Karpas-422 (cell line): ENCODE measurements around the gene ECHDC1. TPM values are rescaled to one million over a fixed set of nuclear protein-coding genes. Genes with fewer than 3 reads are reported as not detected.
"Not testable (repeated sequence)": the region's sequence is repeated elsewhere in the genome, so short reads cannot be mapped to it uniquely, and the experiment has no call there.

Experiments used
- DNase-seq: peaks from one replicate; pipeline ENCODE4 v3.0.0-alpha.2; 2015
- H2AFZ ChIP-seq: fragments of 200-600 bp; sonication (generic); 2 replicates; pipeline ENCODE4 v1.6.1; 2014; ENCODE audit warnings: antibody characterized with exemption, low read length, mixed read lengths
- H3K27ac ChIP-seq: fragments of 200-600 bp; sonication (generic); 2 replicates; pipeline ENCODE4 v1.5.1; 2014; ENCODE audit warnings: mild to moderate bottlenecking, low read length, moderate library complexity
- H3K27me3 ChIP-seq: fragments of 200-600 bp; sonication (generic); 2 replicates; pipeline ENCODE4 v1.6.1; 2014; ENCODE audit warnings: low read length, mixed read lengths
- H3K36me3 ChIP-seq: fragments of 200-600 bp; sonication (generic); 2 replicates; pipeline ENCODE4 v1.6.1; 2014; ENCODE audit warnings: low read length, mixed read lengths; ENCODE audit not compliant: insufficient read depth
- H3K4me1 ChIP-seq: fragments of 200-600 bp; sonication (generic); 2 replicates; pipeline ENCODE4 v1.6.1; 2014; ENCODE audit warnings: mild to moderate bottlenecking, low read length, mixed read lengths
- H3K4me2 ChIP-seq: fragments of 200-600 bp; sonication (generic); 2 replicates; pipeline ENCODE4 v1.6.1; 2014; ENCODE audit warnings: low read length, low read depth, mild to moderate bottlenecking; ENCODE audit not compliant: poor library complexity, severe bottlenecking
- H3K4me3 ChIP-seq: fragments of 200-600 bp; sonication (generic); 2 replicates; pipeline ENCODE4 v1.5.1; 2014; ENCODE audit warnings: mild to moderate bottlenecking, antibody characterized with exemption, low read length, mixed read lengths
- H3K79me2 ChIP-seq: fragments of 200-600 bp; sonication (generic); 2 replicates; pipeline ENCODE4 v1.6.1; 2014; ENCODE audit warnings: mild to moderate bottlenecking, low read length, mixed read lengths
- H3K9ac ChIP-seq: fragments of 200-600 bp; sonication (generic); 2 replicates; pipeline ENCODE4 v1.6.0; 2014; ENCODE audit warnings: low read length
- H3K9me2 ChIP-seq: fragments of 200-600 bp; sonication (generic), shearing (Covaris generic); replicated peaks from 2 replicates; pipeline ENCODE4 v1.6.0; 2014; ENCODE audit warnings: mild to moderate bottlenecking, low read length, moderate library complexity; ENCODE audit not compliant: insufficient read depth
- H3K9me3 ChIP-seq: fragments of 300-700, 200-600 bp; sonication (generic); 2 replicates; pipeline ENCODE4 v1.6.1; 2014; ENCODE audit warnings: low read length, mixed read lengths
- H4K20me1 ChIP-seq: fragments of 200-600 bp; sonication (generic); 2 replicates; pipeline ENCODE4 v1.6.1; 2014; ENCODE audit warnings: mild to moderate bottlenecking, antibody characterized with exemption, low read length, low read depth; ENCODE audit not compliant: insufficient read depth
- total RNA-seq: library from RNA; depleted of rRNA; stranded (reverse); fragments of >200 nt; shearing (Covaris generic); gene quantifications from 2 replicates; pipeline ENCODE4 v1.2.3, GENCODE V29; 2014; ENCODE audit warnings: low replicate concordance; rRNA removed

The ECHDC1 gene, protein sequence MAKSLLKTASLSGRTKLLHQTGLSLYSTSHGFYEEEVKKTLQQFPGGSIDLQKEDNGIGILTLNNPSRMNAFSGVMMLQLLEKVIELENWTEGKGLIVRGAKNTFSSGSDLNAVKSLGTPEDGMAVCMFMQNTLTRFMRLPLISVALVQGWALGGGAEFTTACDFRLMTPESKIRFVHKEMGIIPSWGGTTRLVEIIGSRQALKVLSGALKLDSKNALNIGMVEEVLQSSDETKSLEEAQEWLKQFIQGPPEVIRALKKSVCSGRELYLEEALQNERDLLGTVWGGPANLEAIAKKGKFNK
- total RNA-seq: 62.5 and 111 TPM in 2 replicates

DNA sequence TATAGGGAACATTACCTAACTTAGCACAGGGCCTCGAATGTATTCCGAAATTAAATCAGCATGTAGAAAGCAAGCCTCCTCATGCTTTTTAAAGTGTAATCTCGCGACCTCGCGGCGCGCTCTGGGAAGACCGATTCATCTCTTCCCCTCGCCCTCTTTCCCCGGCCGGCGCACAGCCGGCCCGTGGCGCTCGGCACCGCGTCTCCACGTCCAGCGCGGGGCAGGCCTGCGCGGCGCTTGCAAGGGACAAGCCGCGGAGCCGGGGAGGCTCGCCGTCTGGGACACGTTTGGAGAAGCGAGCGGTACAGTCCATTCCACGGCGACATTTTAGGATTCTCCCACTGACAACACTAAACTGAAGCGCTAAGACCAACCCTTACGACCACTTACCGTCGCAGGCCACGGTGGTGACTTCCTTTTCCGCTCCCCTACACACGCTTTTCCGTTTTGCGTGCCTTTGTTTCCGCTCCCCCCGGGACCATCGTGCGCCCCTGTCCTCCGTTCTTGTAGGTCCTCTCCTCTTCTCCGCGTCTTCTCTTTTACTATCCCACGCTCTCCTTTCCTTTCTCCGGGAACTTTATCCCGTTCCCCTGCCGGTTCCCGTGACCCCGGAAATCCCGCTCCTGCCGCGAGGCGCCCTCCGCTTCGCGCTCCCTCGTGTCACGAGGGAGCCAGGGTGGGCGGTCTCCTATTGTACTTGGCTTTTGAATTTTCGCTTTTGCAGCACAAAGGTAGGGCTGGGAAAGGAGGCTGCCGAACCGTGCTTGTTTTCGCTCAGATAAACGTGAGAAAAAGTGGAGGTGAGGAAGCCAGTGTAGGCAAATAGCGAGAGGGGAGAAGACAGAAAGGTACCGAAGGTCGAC is at the start of gene ECHDC1:
Gene ECHDC1 (minus strand): TSS at position 664 of the 863 bp plus-strand sequence. CDS start 12,581 bp downstream, outside the sequence.
- Histone ChIP-seq H3K79me2 (peaks cover 71% of the 10 kb centered on the region), H3K9me2 (no peaks in the 10 kb centered on the region), H3K9me3 (no peaks in the 10 kb centered on the region), H3K4me1 (peaks cover 44% of the 10 kb centered on the region), H2AFZ (peak within 1 kb of the TSS; percentile 97), H3K9ac (peak within 1 kb of the TSS; percentile 94), H3K27ac (peak within 1 kb of the TSS; percentile 57), H4K20me1 (no peaks in the 10 kb centered on the region), H3K4me3 (peak within 1 kb of the TSS; percentile 98), H3K27me3 (no peaks in the 10 kb centered on the region), H3K4me2 (peak within 1 kb of the TSS; percentile 78), H3K36me3 (peaks cover 18% of the 10 kb centered on the region)
- DNase-seq: peak; percentile 92

GRCh38 chr6:127392301-127392700 is 48.9 kb upstream of the ECHDC1 start:
- no peak overlapping the region for H3K4me3 ChIP-seq
- H3K4me1 ChIP-seq: no peaks in the 10 kb centered on the region
- H3K27me3 ChIP-seq: no peaks in the 10 kb centered on the region
- H4K20me1 ChIP-seq: no peaks in the 10 kb centered on the region
- no peak overlapping the region for H3K27ac ChIP-seq
- no peaks in the 10 kb centered on the region for H3K9me2 ChIP-seq
- H3K79me2 ChIP-seq: no peaks in the 10 kb centered on the region
- H3K9me3 ChIP-seq: no peaks in the 10 kb centered on the region
- H3K4me2 ChIP-seq: no peak overlapping the region
- H3K36me3 ChIP-seq: no peaks in the 10 kb centered on the region
- no peak overlapping the region for H3K9ac ChIP-seq
- DNase-seq: no peak
- no peak overlapping the region for H2AFZ ChIP-seq

DNA sequence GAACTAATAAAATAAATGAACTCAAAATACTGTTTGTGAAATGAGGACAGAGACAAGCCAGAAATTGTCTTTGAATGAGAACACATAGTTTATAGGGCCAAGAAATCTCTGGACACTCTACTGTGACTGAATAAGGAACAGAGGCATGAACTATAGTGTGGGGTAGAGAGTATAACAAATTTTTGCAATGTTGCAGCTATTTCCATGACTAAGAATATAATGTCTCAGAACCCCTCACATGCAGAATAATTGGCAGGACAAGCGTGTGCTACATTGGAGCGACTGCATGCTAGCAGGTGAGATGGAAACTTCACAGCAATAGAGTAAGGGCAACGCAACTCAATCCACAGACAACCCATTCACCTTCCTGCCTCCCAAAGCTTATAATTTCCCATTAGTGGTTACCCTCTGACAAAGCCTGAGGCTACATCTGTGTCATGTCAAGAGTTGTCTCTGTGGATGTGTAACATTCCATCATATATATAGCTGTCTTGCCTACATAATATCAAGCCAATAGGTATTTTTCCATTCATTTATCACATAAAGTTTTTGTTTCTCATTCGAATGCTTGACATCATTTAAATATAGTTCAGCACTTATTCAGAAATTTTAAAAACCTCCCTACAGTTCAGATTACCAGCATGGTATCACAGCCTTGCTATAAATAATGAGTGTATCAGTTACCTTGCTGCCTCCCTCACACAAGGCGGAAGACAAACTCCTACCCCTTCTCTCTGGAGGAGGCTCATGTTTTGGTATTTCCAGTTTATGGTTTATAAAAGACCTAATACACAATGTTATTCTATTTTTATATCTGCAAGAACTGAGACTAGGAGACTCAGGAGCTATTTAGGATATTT is 47.9 kb upstream of the ECHDC1 start:
- Histone ChIP-seq H3K27ac (no peak overlapping the region), H3K79me2 (no peaks in the 10 kb centered on the region), H3K9ac (no peak overlapping the region), H3K27me3 (no peaks in the 10 kb centered on the region), H2AFZ (no peak overlapping the region), H3K9me2 (no peaks in the 10 kb centered on the region), H3K4me1 (no peaks in the 10 kb centered on the region), H4K20me1 (no peaks in the 10 kb centered on the region), H3K36me3 (no peaks in the 10 kb centered on the region), H3K4me3 (no peak overlapping the region), H3K4me2 (no peak overlapping the region), H3K9me3 (no peaks in the 10 kb centered on the region)
- no peak for DNase-seq

DNA sequence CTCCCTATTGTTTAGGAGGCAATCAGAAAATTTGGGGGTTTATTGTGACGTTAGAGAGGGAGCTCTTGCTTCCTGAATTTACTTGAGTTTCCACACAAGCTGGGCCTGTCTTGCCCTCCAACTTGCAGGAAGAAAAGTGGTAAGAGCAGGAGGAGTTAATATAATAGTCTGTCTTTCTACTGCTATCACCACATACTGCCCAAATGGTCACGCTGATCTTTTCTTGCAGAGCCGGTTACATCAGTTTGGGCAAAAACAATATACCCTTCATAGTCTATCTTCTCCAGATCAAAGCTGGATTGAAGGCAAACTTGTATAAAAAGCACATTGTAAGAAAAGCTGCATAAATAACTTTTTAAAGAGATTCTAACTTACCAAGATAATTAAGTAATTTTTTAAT is 46.3 kb upstream of the ECHDC1 start:
- Histone ChIP-seq H3K4me3 (no peak overlapping the region), H3K27me3 (no peaks in the 10 kb centered on the region), H3K36me3 (no peaks in the 10 kb centered on the region), H4K20me1 (no peaks in the 10 kb centered on the region), H3K9me3 (no peaks in the 10 kb centered on the region), H2AFZ (no peak overlapping the region), H3K4me2 (no peak overlapping the region), H3K4me1 (no peaks in the 10 kb centered on the region), H3K27ac (no peak overlapping the region), H3K79me2 (no peaks in the 10 kb centered on the region), H3K9me2 (no peaks in the 10 kb centered on the region), H3K9ac (no peak overlapping the region)
- no peak for DNase-seq

GRCh38 chr6:127385668-127386430 is 42.4 kb upstream of the ECHDC1 start:
- Histone ChIP-seq H3K4me1 (no peaks in the 10 kb centered on the region), H3K9me2 (no peaks in the 10 kb centered on the region), H3K4me2 (no peak overlapping the region), H3K4me3 (no peak overlapping the region), H3K9ac (no peak overlapping the region), H3K27me3 (no peaks in the 10 kb centered on the region), H3K36me3 (no peaks in the 10 kb centered on the region), H4K20me1 (no peaks in the 10 kb centered on the region), H3K27ac (no peak overlapping the region), H3K79me2 (no peaks in the 10 kb centered on the region), H2AFZ (no peak overlapping the region), H3K9me3 (no peaks in the 10 kb centered on the region)
- DNase-seq: no peak

DNA sequence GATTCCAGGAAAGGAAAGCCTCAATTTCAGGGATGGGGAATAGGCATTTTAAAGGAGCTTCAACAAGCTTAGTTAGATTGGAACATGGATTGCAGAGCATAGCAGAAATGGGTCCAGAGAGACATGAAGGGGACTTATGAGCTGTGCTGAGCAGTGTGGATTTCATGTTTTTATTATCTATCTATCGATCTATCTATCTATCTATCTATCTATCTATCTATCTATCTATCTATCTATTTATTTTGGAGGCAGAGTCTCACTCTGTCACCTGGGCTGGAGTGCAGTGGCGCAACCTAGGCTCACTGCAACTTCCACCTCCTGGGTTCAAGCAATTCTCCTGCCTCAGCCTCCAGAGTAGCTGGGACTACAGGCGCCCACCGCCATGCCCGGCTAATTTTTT is 41.4 kb upstream of the ECHDC1 start:
- H4K20me1 ChIP-seq, H3K4me3 ChIP-seq, H3K9ac ChIP-seq, H3K79me2 ChIP-seq, H3K36me3 ChIP-seq, H3K9me2 ChIP-seq, DNase-seq, H2AFZ ChIP-seq, H3K27me3 ChIP-seq, H3K4me1 ChIP-seq, H3K4me2 ChIP-seq, H3K27ac ChIP-seq, H3K9me3 ChIP-seq: not testable (repeated sequence)

DNA sequence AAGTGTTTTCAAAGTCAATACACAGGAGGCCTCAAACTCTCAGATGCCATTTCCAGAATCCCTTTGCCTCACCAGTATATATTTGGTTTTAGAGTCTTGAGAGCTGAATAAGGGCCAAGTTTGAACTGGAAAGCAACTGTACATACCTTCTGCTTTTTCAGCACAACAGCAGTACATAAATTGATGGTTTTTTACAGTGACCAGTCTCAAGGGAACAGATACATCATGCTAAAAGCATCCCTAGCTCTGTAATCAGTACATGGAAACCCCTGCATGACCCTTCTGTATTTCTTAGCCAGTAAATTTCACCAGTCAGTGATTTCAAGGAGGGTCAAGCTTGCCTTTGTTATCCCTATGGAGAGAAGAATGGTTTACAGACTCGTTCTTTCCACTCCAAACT is 40.6 kb upstream of the ECHDC1 start:
- Histone ChIP-seq H3K79me2 (no peaks in the 10 kb centered on the region), H3K9me3 (no peaks in the 10 kb centered on the region), H4K20me1 (no peaks in the 10 kb centered on the region), H3K4me2 (no peak overlapping the region), H3K27me3 (no peaks in the 10 kb centered on the region), H3K9ac (no peak overlapping the region), H2AFZ (no peak overlapping the region), H3K27ac (no peak overlapping the region), H3K4me3 (no peak overlapping the region), H3K36me3 (no peaks in the 10 kb centered on the region), H3K9me2 (no peaks in the 10 kb centered on the region), H3K4me1 (no peaks in the 10 kb centered on the region)
- no peak for DNase-seq
